ENCODE measurements around the gene CNOT6.

GRCh38 chr5:180474569-180474968 lies 19.6 kb upstream of the CNOT6 start:
- TF ChIP-seq CTCF (conservative IDR thresholded peaks at IDR 0.05 in 1 of 2, IDR thresholded peaks at IDR 0.05 in 1 of 2; ENCODE audit: extremely low read depth in 1 of 2, insufficient read depth in 1 of 2, low read depth in 1 of 2, low read length in 2 of 2) (no peak), EZH2 (IDR thresholded peaks at IDR 0.05; ENCODE audit: borderline replicate concordance, low read length) (no peak)

Measured in mammary epithelial cell (primary cell).